Measurements from ENCODE around the gene ZNF239. TPM values are rescaled to one million over a fixed set of nuclear protein-coding genes. Genes with fewer than 3 reads are reported as not detected.
"Not testable (repeated sequence)": the region's sequence is repeated elsewhere in the genome, so short reads cannot be mapped to it uniquely, and the experiment has no call there.

ZNF239 gene
- total RNA-seq, 2 experiments from 2014 or later: 0.56 to 1.3 TPM

DNA sequence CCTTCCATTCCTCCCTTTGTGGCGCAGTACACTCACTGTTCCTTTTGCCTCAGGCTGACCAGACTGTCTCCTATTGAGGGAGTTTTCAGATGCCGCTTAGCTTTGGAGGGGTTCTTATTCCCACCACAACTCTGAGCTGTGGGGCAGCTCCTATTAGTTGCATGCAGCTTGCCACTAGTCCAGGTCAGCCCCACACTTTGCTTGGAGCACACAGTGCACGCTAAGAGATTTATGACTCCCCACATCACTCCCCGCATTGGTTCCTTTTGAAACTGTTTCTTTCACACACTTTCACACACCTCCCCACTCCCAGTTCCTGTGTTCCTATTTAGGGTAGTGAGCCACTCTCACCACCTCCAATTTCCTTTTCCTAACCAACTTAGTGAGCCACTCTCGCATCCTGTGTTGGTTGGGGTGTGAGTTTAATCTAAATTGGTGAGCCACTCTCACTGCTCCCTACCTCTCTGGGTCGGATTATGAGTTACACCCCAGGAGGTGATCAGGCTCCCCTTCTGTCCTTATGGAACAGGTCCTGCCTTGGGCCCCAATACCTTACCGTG lies 21.4 kb upstream of the ZNF239 start:
- Mint-ChIP-seq H3K9me3 (peaks cover 13% of the 10 kb centered on the region), H3K36me3 (ENCODE audit: low read depth) (peaks cover 1% of the 10 kb centered on the region), H3K4me1 (ENCODE audit: low read depth) (peaks cover 26% of the 10 kb centered on the region), H3K4me3 (peak overlapping the region; percentile 39), H3K27ac (peak overlapping the region; percentile 66), H3K27me3 (no peaks in the 10 kb centered on the region)
- no peak for TF ChIP-seq CTCF (IDR thresholded peaks at IDR 0.05)
- peak; percentile 78 for ATAC-seq
- ChIA-PET CTCF (interaction anchor here (1.0 to 1.4 kb wide), 2 partner anchors 22 to 52 kb away, joined by 3 to 4 read pairs; partner anchors contain the start of gene ZNF239), POLR2A (interaction anchor here (1.0 to 2.0 kb wide), 4 partner anchors 10 to 177 kb away, joined by 3 to 11 read pairs (median 6); partner anchors contain the start of genes ZNF239 and ZNF485)
- intact Hi-C loops (cut with micrococcal nuclease): no loop called here
- DNase-seq: peak; percentile 54

DNA sequence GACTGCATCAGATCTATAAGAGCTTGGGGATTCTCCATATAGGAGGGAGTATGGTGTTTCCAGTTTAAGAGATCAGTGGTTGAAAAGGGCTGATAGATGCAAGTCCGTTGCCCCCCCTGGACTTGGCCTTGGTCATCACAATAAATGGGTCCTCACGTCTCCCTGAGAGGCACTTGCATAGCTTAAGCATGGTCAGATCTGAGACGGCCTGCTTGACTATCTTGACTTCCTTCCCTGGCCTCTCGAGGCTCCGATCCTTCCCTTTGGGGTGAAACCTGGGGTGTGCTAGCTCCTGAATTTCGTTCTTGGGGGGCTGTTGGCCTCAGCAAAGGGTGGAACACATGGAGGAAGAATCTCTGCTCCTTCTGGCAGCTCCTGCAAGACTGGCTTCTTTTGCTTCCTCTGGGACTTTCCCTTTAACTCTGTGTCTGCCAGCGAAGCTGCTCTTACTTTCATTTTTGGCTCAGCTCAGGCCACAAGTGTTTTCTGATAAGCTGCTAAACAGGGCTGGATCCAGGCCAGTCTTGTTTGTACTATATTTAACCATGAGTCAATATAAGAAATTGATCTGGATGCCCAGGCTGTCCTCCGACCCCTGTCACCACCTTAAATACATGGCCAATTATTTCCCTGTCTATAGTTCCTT lies 20.7 kb upstream of the ZNF239 start:
- intact Hi-C loops (cut with micrococcal nuclease): no loop called here
- Mint-ChIP-seq H3K27ac (peak overlapping the region; percentile 66), H3K36me3 (ENCODE audit: low read depth) (peaks cover 1% of the 10 kb centered on the region), H3K4me1 (ENCODE audit: low read depth) (peaks cover 26% of the 10 kb centered on the region), H3K9me3 (peaks cover 16% of the 10 kb centered on the region), H3K4me3 (peak overlapping the region; percentile 48), H3K27me3 (no peaks in the 10 kb centered on the region)
- ChIA-PET POLR2A (interaction anchor here (0.6 to 2.0 kb wide), 7 partner anchors 11 to 792 kb away, joined by 3 to 11 read pairs (median 4); partner anchors contain the start of genes ZNF239 and ZNF485), CTCF (interaction anchor here (1.0 to 1.4 kb wide), 3 partner anchors 9 to 52 kb away, joined by 3 to 4 read pairs (median 3); partner anchors contain the start of gene ZNF239)
- ATAC-seq (peak; percentile 84), DNase-seq (peak; percentile 70)
- TF ChIP-seq CTCF (IDR thresholded peaks at IDR 0.05): no peak

- ChIA-PET CTCF (no interaction called here), POLR2A (interaction anchor here (1.0 to 1.5 kb wide), 2 partner anchors 16 to 17 kb away, joined by 3 to 4 read pairs; partner anchors contain the start of gene ZNF239)
- intact Hi-C loops (cut with micrococcal nuclease): no loop called here
- ATAC-seq (no peak), DNase-seq (no peak)
- H3K9me3 Mint-ChIP-seq: peaks cover 12% of the 10 kb centered on the region
- H3K4me3 Mint-ChIP-seq: no peak overlapping the region
- H3K36me3 Mint-ChIP-seq (ENCODE audit: low read depth): no peaks in the 10 kb centered on the region
- H3K4me1 Mint-ChIP-seq (ENCODE audit: low read depth): peaks cover 19% of the 10 kb centered on the region
- no peak overlapping the region for H3K27ac Mint-ChIP-seq
- TF ChIP-seq CTCF (IDR thresholded peaks at IDR 0.05): no peak
- H3K27me3 Mint-ChIP-seq: peaks cover 2% of the 10 kb centered on the region
Measured at GRCh38 chr10:43591303-43591904, 17.0 kb upstream of the ZNF239 start.

DNA sequence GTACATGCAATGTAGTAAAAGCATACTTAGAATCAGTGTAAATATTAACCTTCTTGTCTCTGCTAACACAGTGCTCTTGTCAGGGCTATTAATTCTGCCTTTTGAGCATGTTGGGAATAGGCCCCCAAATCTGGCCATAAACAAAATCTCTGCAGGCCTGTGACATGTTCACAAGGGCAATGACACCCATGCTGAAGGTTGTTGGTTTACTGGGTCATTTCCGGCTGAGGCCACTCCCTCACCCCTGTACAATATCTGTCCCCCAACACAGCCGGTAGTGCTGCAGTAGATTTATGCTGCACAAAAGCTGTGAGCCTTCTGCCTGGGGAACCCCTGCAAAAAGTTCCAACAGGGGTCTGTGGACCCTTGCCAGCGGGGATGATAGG lies 12.3 kb upstream of the ZNF239 start:
- H3K4me3 Mint-ChIP-seq; DNase-seq; H3K9me3 Mint-ChIP-seq; ATAC-seq; POLR2A ChIA-PET; H3K27ac Mint-ChIP-seq; H3K27me3 Mint-ChIP-seq; intact Hi-C loops (cut with micrococcal nuclease); H3K36me3 Mint-ChIP-seq (ENCODE audit: low read depth); H3K4me1 Mint-ChIP-seq (ENCODE audit: low read depth): not testable (repeated sequence)
- CTCF ChIA-PET: interaction anchor here (1.0 kb wide), 2 partner anchors 8 to 96 kb away, joined by 3 read pairs; no protein-coding TSS in a partner anchor

DNA sequence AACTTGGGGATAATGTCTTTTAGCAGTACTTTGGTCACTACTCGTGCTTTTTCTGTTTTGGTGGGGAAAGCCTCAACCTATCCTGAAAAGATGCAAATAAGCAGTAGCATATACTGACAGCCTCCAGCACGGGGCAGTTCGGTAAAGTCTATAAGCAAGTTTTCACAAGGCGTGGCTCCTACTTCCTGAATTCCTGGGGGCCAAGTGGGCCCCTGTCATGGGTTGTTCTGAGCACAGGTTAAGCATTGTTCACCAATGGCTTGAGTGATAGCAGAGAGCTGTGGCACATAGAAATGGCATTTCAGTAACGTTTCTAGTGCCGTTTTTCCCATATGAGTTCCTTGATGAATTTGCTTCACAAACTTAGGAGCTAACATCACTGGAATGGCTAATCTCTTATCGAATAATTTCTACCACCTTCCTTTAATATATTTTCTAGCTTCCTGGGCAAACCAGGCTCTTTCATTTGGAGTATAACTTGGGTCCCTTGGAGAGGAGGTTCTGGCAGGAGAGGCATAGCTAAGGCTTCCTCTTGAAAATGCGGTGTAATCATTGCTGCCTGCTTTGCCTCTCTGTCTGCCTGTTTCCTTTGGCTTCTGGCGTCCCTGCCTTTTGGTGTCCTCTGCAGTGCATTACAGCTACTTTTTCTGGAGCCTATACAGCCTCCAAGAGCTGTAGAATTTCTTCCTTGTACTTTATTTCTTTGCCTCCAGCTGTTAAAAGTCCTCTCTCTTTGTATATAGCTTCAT lies 11.7 kb upstream of the ZNF239 start:
- Mint-ChIP-seq H3K36me3 (ENCODE audit: low read depth) (no peaks in the 10 kb centered on the region), H3K9me3 (peaks cover 3% of the 10 kb centered on the region), H3K27ac (no peak overlapping the region), H3K4me1 (ENCODE audit: low read depth) (peaks cover 7% of the 10 kb centered on the region), H3K4me3 (no peak overlapping the region), H3K27me3 (peaks cover 2% of the 10 kb centered on the region)
- ChIA-PET POLR2A (interaction anchor here (0.7 to 0.8 kb wide), 2 partner anchors 16 to 26 kb away, joined by 3 read pairs; no protein-coding TSS in a partner anchor), CTCF (interaction anchor here (1.0 kb wide), 2 partner anchors 9 to 97 kb away, joined by 3 read pairs; no protein-coding TSS in a partner anchor)
- DNase-seq (no peak), ATAC-seq (no peak)
- intact Hi-C loops (cut with micrococcal nuclease): no loop called here
- TF ChIP-seq CTCF (IDR thresholded peaks at IDR 0.05): no peak

Measured in activated CD8-positive, alpha-beta T cell treated with anti-CD3 and anti-CD28 coated beads for 36 hours (primary cell).